Spleen (tissue), 11 donors: ENCODE data around the gene KRT79. TPM values are rescaled to one million over a fixed set of nuclear protein-coding genes. Genes with fewer than 3 reads are reported as not detected.
A peak's percentile ranks its signal among the peaks of the same experiment; 100 is the strongest.

Experiments
- DNase-seq: peaks from one replicate; pipeline ENCODE4 v3.0.0-alpha.2; 2020
- H3K27ac ChIP-seq, 8 donors: fragments of 200-600 bp; sonication (generic) in 7 of 8; 1 replicate in 4 of 8; 2 replicates in 4 of 8; pipeline versions ENCODE4 v1.5.0 to v1.8.0; 2016 to 2021; ENCODE audit warnings: inconsistent platforms in 4 of 8, mild to moderate bottlenecking in 4 of 8, moderate library complexity in 1 of 8
- H3K27me3 ChIP-seq, 7 donors: fragments of 200-600 bp; sonication (generic) in 6 of 7; replicated peaks in 1 of 7; 1 replicate in 4 of 7; 2 replicates in 3 of 7; pipeline versions ENCODE4 v1.5.0 to v1.8.0; 2016 to 2021; ENCODE audit warnings: inconsistent platforms in 3 of 7, mild to moderate bottlenecking in 1 of 7
- H3K36me3 ChIP-seq, 6 donors: fragments of 200-600 bp; sonication (generic) in 5 of 6; 1 replicate in 4 of 6; 2 replicates in 2 of 6; pipeline versions ENCODE4 v1.5.0 to v1.8.0; 2016 to 2021; ENCODE audit warnings: inconsistent platforms in 2 of 6
- H3K4me1 ChIP-seq, 6 donors: fragments of 200-600 bp; sonication (generic) in 5 of 6; 1 replicate in 3 of 6; 2 replicates in 3 of 6; pipeline versions ENCODE4 v1.5.0 to v1.8.0; 2016 to 2021; ENCODE audit warnings: inconsistent platforms in 3 of 6
- H3K4me3 ChIP-seq, 8 donors: fragments of 200-600 bp; sonication (generic) in 7 of 8; 1 replicate in 4 of 8; 2 replicates in 4 of 8; pipeline versions ENCODE4 v1.5.0 to v1.8.0; 2016 to 2021; ENCODE audit warnings: inconsistent platforms in 4 of 8, mild to moderate bottlenecking in 4 of 8, moderate library complexity in 2 of 8
- H3K9me3 ChIP-seq, 8 donors: fragments of 200-600 bp; sonication (generic) in 7 of 8; 1 replicate in 4 of 8; 2 replicates in 4 of 8; pipeline versions ENCODE4 v1.5.0 to v1.8.0; 2016 to 2021; ENCODE audit warnings: inconsistent platforms in 4 of 8
- POLR2A ChIP-seq, 3 donors: fragments of 450-650 bp; IDR thresholded peaks; one replicate each; pipeline ENCODE4 v1.5.1; 2017; ENCODE audit warnings: antibody characterized with exemption in 3 of 3, mild to moderate bottlenecking in 1 of 3
- POLR2AphosphoS5 ChIP-seq, 3 donors: sonication (generic); formaldehyde crosslinking; IDR thresholded peaks; one replicate each; pipeline ENCODE4 v1.5.1; 2017; ENCODE audit warnings: antibody characterized with exemption in 3 of 3
- WGBS, 5 donors: extraction: QIAGEN DNeasy Blood & Tissue Kit in 3 of 5; methylation state at CpG; one replicate each; pipeline versions ENCODE4 v1.1.5 to v1.1.7; 2013 to 2018; 5-methylcytosine and 5-hydroxymethylcytosine counted together
- intact Hi-C: fragments of 100-400 bp; cut with DNase I; formaldehyde crosslinking; loops from one replicate; pipeline ENCODE4 v1.15.0; 2023; ENCODE audit warnings: low total_unique reads
- polyA plus RNA-seq, 3 donors: library from polyadenylated mRNA; stranded (reverse); fragments of 200-250 nt; gene quantifications; one replicate each; pipeline ENCODE4 v1.2.1, GENCODE V29; 2013
- total RNA-seq, 7 donors: library from RNA; depleted of rRNA in 3 of 7; stranded (reverse); fragments of >200 nt in 3 of 7; fragmentation: NEBNext Ultra II Directional in 4 of 7; extraction: Animal tissue kit (Norgen Biotek cat#: 25700) in 4 of 7; gene quantifications; one replicate each; pipeline versions ENCODE4 v1.1.0 to v1.2.1, GENCODE V29; 2016 to 2021
- TF ChIP-seq, protein P1 (sequence below), 11 experiments: fragments of 200-600 bp in 7 of 11; fragments of 450-650 bp in 4 of 11; sonication (generic) in 4 of 11; IDR thresholded peaks in 8 of 11; conservative IDR thresholded peaks in 3 of 11; 1 replicate in 7 of 11; 2 replicates in 4 of 11; pipeline versions ENCODE4 v1.4.0 to v1.8.0; 2016 to 2021; ENCODE audit warnings: antibody characterized with exemption in 11 of 11, inconsistent platforms in 4 of 11, mild to moderate bottlenecking in 1 of 11
- donor health status: healthy with polysubstance abuse.
- donor health status: DM: no; HTN: no; CAD: no; lungs with moderate emphysema.
- donor health status: DM: no; HTN: no; CAD: no.
- donor health status: Bipolar disorder and iron deficiency.
- donor health status: healthy.
- donor health status: DM: no; HTN: no; CAD: no.
- donor health status: DM: yes; HTN: yes; CAD: no.

The KRT79 gene
- total and polyA plus RNA-seq, 10 donors = 0.15 to 0.37 (median 0.19) TPM; not detected in 7

DNA sequence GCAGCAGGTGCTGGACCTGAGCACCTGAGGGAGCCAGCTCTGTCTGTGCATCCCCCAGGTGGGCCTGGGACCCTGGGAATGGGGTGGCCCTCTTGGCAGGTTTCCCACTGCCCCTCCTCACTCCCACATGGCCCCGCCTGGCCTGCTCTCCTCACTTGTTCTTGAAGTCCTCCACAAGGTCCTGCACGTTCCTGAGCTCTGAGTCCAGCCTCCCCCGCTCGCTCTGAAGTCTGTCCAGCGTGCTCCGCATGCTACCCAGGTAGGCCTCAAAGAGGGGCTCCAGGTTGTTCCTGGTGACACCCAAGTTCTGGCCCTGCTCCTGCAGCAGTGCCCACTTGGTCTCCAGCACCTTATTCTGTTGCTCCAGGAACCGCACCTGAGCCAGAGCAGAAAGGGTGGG, 2.9 kb downstream of the KRT79 start:
- no peaks in the 10 kb centered on the region for H3K27me3 ChIP-seq

DNA sequence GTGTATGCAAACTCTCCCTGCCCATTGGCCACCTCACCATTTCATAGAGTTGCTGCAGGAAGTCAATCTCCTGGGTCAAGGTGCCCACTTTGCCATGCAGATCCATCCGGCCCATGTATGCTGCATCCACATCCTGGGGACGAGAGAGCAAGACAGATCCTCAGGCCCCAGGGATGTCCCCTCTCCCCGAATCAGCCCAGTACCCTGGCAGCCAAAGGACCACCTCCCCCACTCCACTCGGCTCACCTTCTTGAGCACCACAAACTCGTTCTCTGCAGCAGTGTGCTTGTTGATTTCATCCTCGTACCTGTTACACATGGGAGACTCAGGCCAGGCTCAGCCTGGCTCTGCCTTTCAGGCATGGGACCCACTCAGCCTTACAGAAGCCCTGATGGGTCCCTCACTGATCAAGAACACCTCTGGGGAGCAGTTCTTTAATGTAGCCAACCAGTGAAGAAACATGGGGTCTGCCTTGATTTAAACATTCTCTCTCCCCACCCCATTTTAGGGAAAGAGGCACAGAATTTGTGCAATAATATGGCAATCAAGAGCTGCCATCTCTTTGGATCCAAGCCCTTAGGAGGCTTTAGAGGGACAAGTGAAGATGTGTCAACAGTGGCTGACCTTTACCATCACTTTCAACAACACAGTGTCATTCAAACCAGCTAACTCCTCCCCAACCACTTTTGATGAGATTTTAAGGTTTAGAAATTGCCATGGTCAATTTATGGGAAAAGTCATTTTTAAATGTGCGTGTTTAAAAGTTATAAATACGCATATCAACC, 3.9 kb downstream of the KRT79 start:
- no peaks in the 10 kb centered on the region for H3K9me3 ChIP-seq
- no peaks in the 10 kb centered on the region for H3K27me3 ChIP-seq
- H3K4me1 ChIP-seq = no peaks in the 10 kb centered on the region
- peak; percentile 30 for DNase-seq
- intact Hi-C loops = no loop called here
- no peaks in the 10 kb centered on the region for H3K36me3 ChIP-seq
- no peak overlapping the region for H3K4me3 ChIP-seq
- TF ChIP-seq, protein P1, sequence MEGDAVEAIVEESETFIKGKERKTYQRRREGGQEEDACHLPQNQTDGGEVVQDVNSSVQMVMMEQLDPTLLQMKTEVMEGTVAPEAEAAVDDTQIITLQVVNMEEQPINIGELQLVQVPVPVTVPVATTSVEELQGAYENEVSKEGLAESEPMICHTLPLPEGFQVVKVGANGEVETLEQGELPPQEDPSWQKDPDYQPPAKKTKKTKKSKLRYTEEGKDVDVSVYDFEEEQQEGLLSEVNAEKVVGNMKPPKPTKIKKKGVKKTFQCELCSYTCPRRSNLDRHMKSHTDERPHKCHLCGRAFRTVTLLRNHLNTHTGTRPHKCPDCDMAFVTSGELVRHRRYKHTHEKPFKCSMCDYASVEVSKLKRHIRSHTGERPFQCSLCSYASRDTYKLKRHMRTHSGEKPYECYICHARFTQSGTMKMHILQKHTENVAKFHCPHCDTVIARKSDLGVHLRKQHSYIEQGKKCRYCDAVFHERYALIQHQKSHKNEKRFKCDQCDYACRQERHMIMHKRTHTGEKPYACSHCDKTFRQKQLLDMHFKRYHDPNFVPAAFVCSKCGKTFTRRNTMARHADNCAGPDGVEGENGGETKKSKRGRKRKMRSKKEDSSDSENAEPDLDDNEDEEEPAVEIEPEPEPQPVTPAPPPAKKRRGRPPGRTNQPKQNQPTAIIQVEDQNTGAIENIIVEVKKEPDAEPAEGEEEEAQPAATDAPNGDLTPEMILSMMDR (IDR thresholded peaks at IDR 0.05 in 8 of 11, conservative IDR thresholded peaks at IDR 0.05 in 3 of 11) = no peak
- TF ChIP-seq POLR2A (IDR thresholded peaks at IDR 0.05) = no peak
- TF ChIP-seq POLR2AphosphoS5 (IDR thresholded peaks at IDR 0.05) = no peak
- no peak overlapping the region for H3K27ac ChIP-seq
- 75 to 84% (median 81%) methylated on average over 8 of the region's 8 CpGs for WGBS, 5 donors

More for the DNA sequence above, 2.9 kb downstream of the KRT79 start:
- Histone ChIP-seq H3K9me3 (no peaks in the 10 kb centered on the region), H3K4me3 (no peak overlapping the region), H3K36me3 (no peaks in the 10 kb centered on the region), H3K4me1 (peaks cover 0 to 9% (median 0%) of the 10 kb centered on the region in 6 donors), H3K27ac (no peak overlapping the region)
- peak; percentile 69 for DNase-seq
- 80 to 93% (median 91%) methylated on average over 6 to 7 of the region's 7 CpGs for WGBS, 5 donors
- TF ChIP-seq POLR2AphosphoS5 (IDR thresholded peaks at IDR 0.05) = no peak
- TF ChIP-seq, protein P1 (IDR thresholded peaks at IDR 0.05 in 8 of 11, conservative IDR thresholded peaks at IDR 0.05 in 3 of 11) = no peak
- no peak for TF ChIP-seq POLR2A (IDR thresholded peaks at IDR 0.05)
- intact Hi-C loops = no loop called here

DNA sequence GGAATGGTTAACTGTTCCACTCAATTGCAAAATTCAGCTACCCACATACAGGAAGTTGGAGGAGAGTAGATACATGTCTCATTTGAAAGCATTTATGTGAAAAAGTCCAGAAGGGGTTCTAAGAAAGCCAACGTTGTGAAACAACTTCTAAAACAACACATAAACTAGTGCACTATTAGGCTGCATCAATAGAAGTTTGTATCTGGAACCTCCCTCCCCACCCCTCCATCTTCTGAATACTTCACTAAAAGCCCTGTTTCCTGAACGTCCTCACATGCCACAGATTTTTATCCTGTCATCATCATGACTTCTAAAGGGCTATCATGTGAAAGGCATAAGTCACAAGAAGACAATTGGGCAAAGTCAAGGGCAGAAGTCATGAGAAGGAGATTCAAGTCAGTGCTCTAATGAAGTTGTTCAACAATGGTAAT, 5.5 kb downstream of the KRT79 start:
- Histone ChIP-seq H3K36me3 (no peaks in the 10 kb centered on the region), H3K4me3 (no peak overlapping the region), H3K4me1 (no peaks in the 10 kb centered on the region), H3K27me3 (no peaks in the 10 kb centered on the region), H3K27ac (peak overlapping the region in 5 of 8 donors; percentile 24 to 56 (median 33)), H3K9me3 (no peaks in the 10 kb centered on the region)
- TF ChIP-seq POLR2A (IDR thresholded peaks at IDR 0.05) (no peak), POLR2AphosphoS5 (IDR thresholded peaks at IDR 0.05) (no peak)
- TF ChIP-seq, protein P1 (IDR thresholded peaks at IDR 0.05 in 8 of 11, conservative IDR thresholded peaks at IDR 0.05 in 3 of 11) = no peak
- DNase-seq = no peak
- intact Hi-C loops = no loop called here
- 5 to 25% (median 13%) methylated on average over 2 of the region's 2 CpGs for WGBS, 5 donors

DNA sequence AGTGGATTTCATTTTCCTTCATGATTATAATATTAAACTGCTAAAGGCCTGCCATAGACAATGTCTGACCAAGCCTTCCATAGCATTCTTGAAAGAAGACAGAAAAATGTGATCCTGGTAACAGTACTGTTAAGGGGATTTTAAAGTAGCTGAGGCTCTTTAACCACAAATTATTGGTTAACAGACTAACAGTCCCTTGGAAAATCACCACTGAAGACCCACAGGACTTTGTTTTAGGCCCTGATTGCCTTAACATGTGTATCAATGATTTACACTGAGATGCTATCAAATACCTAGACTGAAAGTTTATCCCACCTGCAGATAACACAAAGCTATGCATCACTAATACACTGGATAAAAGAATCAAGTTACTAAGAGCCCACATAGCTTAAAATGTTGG, 6.0 kb downstream of the KRT79 start:
- H3K4me1 ChIP-seq = no peaks in the 10 kb centered on the region
- no peaks in the 10 kb centered on the region for H3K27me3 ChIP-seq
- intact Hi-C loops = no loop called here
- no peaks in the 10 kb centered on the region for H3K36me3 ChIP-seq
- TF ChIP-seq, protein P1 (IDR thresholded peaks at IDR 0.05 in 8 of 11, conservative IDR thresholded peaks at IDR 0.05 in 3 of 11) = no peak
- no peak for TF ChIP-seq POLR2AphosphoS5 (IDR thresholded peaks at IDR 0.05)
- TF ChIP-seq POLR2A (IDR thresholded peaks at IDR 0.05) = no peak
- H3K9me3 ChIP-seq = no peaks in the 10 kb centered on the region
- no peak for DNase-seq
- no peak overlapping the region for H3K4me3 ChIP-seq
- H3K27ac ChIP-seq = peak overlapping the region in 6 of 8 donors; percentile 1 to 44 (median 32)
